Chondrocyte (in vitro differentiated cells): ENCODE results near the gene MYRFL. TPM values are rescaled to one million over a fixed set of nuclear protein-coding genes. Genes with fewer than 3 reads are reported as not detected.
A peak's percentile ranks its signal among the peaks of the same experiment; 100 is the strongest.

ENCODE experiments used
- DNase-seq: peaks from one replicate; pipeline ENCODE4 v3.0.0; 2021; ENCODE audit warnings: mixed read lengths, low spot score
- H3K27ac Mint-ChIP-seq: one replicate; pipeline ENCODE4 v1.8.0; 2021; ENCODE audit warnings: mild to moderate bottlenecking, moderate library complexity, mixed read lengths; ENCODE audit not compliant: unreplicated experiment
- H3K27me3 Mint-ChIP-seq: 2 replicates; pipeline ENCODE4 v1.8.0; 2021; ENCODE audit warnings: low read depth, mixed read lengths
- H3K36me3 Mint-ChIP-seq: 2 replicates; pipeline ENCODE4 v1.8.0; 2021; ENCODE audit warnings: low read depth, mixed read lengths
- H3K4me1 Mint-ChIP-seq: 2 replicates; pipeline ENCODE4 v1.8.0; 2021; ENCODE audit warnings: low read depth, mild to moderate bottlenecking, mixed read lengths
- H3K4me3 Mint-ChIP-seq: one replicate; pipeline ENCODE4 v1.8.0; 2021; ENCODE audit warnings: mild to moderate bottlenecking, moderate library complexity, mixed read lengths; ENCODE audit not compliant: unreplicated experiment
- H3K9me3 Mint-ChIP-seq: 2 replicates; pipeline ENCODE4 v1.8.0; 2021; ENCODE audit warnings: low read depth, mixed read lengths
- CTCF ChIP-seq: fragments of 200-600 bp; sonication (generic); IDR thresholded peaks from 2 replicates; pipeline ENCODE4 v1.5.0; 2021; ENCODE audit warnings: antibody characterized with exemption, mild to moderate bottlenecking, moderate library complexity
- total RNA-seq: library from RNA; stranded (reverse); gene quantifications from 3 replicates; pipeline ENCODE4 v1.2.1, GENCODE V29; 2021

MYRFL gene
- total RNA-seq, 1 donor from 2014 or later = 0.35 TPM

DNA sequence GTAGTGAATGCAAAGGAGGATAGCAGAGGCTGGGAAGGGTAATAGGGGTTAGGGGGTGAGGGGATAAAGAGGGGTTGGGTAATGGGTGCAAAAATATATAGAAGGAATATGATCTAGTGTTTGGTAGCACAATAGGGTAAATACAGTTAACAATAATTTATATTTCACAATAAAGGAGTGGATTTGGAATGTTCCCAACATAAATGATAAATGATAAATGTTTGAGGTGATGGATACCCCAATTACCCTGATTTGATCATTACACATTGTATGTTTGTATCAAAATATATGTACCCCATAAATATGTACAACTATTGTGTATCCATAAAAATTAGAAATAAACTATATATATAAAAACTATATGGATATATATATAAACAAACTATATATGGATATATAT lies 999 bp upstream of the MYRFL start:
- DNase-seq = no peak
- Mint-ChIP-seq H3K4me3 (no peak overlapping the region), H3K27me3 (no peaks in the 10 kb centered on the region), H3K9me3 (no peaks in the 10 kb centered on the region), H3K4me1 (peaks cover 19% of the 10 kb centered on the region), H3K36me3 (no peaks in the 10 kb centered on the region), H3K27ac (no peak overlapping the region)
- no peak for TF ChIP-seq CTCF

- Mint-ChIP-seq H3K4me1 (peaks cover 17% of the 10 kb centered on the region), H3K9me3 (no peaks in the 10 kb centered on the region), H3K4me3 (no peak overlapping the region), H3K27me3 (no peaks in the 10 kb centered on the region), H3K36me3 (no peaks in the 10 kb centered on the region), H3K27ac (no peak overlapping the region)
- DNase-seq = no peak
- TF ChIP-seq CTCF = no peak
Measured at GRCh38 chr12:69828897-69829296, 3.9 kb downstream of the MYRFL start.

DNA sequence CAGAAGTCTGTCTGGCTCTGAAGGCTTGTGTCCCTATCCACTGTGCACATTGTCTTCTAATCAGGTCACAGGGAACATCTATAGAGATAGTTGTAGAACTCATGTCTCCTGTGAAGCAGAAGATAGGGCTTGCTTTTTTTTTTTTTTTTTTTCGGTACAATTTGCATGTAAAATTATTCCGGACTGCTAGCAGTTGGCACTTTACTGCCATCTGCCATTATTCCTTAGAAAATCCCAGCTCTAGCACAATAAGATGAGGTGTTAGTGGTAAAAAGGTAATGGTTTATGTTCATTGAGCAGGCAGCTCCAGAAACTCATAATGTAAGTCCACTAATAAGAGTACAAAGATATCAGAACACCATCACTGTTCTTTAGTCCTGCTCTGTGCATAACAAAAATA lies 8.7 kb downstream of the MYRFL start:
- Mint-ChIP-seq H3K27ac (peak overlapping the region; percentile 22), H3K27me3 (no peaks in the 10 kb centered on the region), H3K36me3 (no peaks in the 10 kb centered on the region), H3K4me1 (peaks cover 26% of the 10 kb centered on the region), H3K9me3 (no peaks in the 10 kb centered on the region), H3K4me3 (no peak overlapping the region)
- DNase-seq = no peak
- TF ChIP-seq CTCF = no peak

DNA sequence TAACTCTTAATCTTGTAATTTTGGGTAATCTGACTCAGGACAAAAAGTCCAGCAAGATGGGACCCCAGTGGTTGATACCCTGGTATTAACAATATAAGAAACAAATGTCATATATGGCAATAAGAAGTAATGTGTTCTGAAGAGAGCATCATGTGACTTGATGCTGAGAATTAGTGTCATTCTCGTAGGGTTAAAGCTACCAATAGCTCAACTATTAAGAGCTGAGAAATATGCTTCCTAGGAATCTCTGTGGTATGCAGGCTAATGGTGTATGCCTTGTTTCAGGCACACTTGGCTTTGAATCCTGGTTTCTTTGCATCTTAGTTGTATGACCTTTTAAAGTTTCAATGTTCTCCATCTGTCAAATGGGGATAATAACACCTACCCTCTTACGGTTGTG lies 9.1 kb downstream of the MYRFL start:
- Mint-ChIP-seq H3K4me3 (no peak overlapping the region), H3K27ac (peak overlapping the region; percentile 30), H3K27me3 (no peaks in the 10 kb centered on the region), H3K9me3 (no peaks in the 10 kb centered on the region), H3K36me3 (no peaks in the 10 kb centered on the region), H3K4me1 (peaks cover 26% of the 10 kb centered on the region)
- DNase-seq = no peak
- TF ChIP-seq CTCF = no peak

DNA sequence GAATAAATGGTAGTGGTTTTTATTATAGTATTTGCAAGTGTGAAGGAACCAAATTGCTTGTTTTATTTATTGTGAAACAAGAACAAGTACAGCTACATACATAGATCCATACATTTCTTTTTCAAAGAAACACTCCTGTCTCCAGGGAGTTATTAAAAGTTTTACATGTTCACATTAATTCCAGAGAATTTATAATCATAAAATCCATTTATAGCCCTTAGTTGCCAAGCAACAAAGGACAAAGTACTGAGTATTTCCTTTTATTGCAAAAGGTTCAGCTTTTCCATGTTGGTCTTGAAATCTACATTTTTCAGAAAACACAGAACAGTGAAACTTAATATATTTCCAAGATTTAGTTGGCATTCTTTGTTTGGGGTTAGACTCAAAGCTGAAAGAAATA lies 9.5 kb downstream of the MYRFL start:
- H3K4me3 Mint-ChIP-seq = no peak overlapping the region
- no peaks in the 10 kb centered on the region for H3K9me3 Mint-ChIP-seq
- TF ChIP-seq CTCF = no peak
- DNase-seq = no peak
- H3K27ac Mint-ChIP-seq = peak overlapping the region; percentile 30
- no peaks in the 10 kb centered on the region for H3K27me3 Mint-ChIP-seq
- peaks cover 26% of the 10 kb centered on the region for H3K4me1 Mint-ChIP-seq
- H3K36me3 Mint-ChIP-seq = no peaks in the 10 kb centered on the region
